ENCODE results near the gene TAGLN3.

Gene TAGLN3

GRCh38 chr3:112056451-112056929, 57.8 kb downstream of the TAGLN3 start:
- DNase-seq = no peak

- no peak for DNase-seq
Observed at GRCh38 chr3:112059497-112059896, 60.8 kb downstream of the TAGLN3 start.

GRCh38 chr3:112061152-112061551, 62.4 kb downstream of the TAGLN3 start:
- no peak for DNase-seq

Measured in NCI-H446 treated with DMSO at 0.1 percent for 48 hours (cell line).